HG03097 (cell line): ENCODE results near the gene RUNX2.

Experiments used
- ATAC-seq: cut with Tn5 transposase; IDR thresholded peaks from one replicate; pipeline ENCODE4 v1.9.1; 2021; ENCODE audit not compliant: unreplicated experiment, low FRiP score

Gene RUNX2

DNA sequence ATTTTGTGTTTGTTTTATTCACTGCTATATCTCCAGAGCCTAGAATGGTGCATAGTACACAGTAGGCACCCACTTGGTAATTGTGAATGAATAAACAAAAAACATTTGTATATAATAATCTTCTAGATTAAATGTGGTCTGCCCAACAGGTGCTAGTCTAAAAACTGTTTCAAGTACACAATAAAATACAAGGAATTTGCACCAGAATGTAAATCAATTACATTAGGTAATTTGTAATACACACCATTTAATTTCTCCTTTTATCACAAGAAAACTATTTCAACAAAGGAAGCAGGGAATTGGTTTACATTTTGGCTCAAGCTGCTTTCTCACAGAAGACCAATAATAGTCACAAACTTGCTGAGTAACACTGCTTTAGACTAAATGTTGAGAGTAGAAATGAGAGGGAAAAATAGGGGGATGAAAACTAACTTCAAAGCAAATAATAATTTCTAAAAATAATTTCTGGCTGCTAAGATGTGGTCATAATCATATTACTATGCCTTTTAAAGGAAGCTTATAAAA lies 22.1 kb downstream of the RUNX2 start:
- ATAC-seq: no peak

DNA sequence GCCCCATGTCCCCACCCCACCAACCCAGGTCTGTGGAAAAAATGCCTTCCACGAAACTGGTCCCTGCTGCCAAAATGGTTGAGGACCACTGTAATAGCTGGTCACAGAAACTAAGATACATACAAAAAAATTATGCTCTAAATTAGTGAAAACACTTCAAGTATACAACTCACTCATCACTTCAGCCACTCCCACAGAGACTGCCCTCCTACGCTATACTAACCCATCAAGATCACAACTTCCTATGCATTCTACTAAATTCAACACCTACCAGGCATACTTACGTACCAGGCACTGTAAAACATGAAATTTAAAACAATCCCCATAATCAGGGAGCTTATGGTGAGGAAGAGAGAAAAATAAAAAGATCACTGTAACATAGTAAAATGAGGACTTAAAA lies 22.9 kb downstream of the RUNX2 start:
- ATAC-seq: no peak

GRCh38 chr6:45351667-45352066 lies 23.5 kb downstream of the RUNX2 start:
- ATAC-seq: no peak

- no peak for ATAC-seq
Observed at GRCh38 chr6:45353654-45354053, 25.5 kb downstream of the RUNX2 start.

- ATAC-seq: no peak
Observed at GRCh38 chr6:45364466-45364865, 36.3 kb downstream of the RUNX2 start.

- no peak for ATAC-seq
Observed at GRCh38 chr6:45365036-45365435, 36.9 kb downstream of the RUNX2 start.

- ATAC-seq: no peak
Observed at GRCh38 chr6:45366534-45366933, 38.4 kb downstream of the RUNX2 start.

DNA sequence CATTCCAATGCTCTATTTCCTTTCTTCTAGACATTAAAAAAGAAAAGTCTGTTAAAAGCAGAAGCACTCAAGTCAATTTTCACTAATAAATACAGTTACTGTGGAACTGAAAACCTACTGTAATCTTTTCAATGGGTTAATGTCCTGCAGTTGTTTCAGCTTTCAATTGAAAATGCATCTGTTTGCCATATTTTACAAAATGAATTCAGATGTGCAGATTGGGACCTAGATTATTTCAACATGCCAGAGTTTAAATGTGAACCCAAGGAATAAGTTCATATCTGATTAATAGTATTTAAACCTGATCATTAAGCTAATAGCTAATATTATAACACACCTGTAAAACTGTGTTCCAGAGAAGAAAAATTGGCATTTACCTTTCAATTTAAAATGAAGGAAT lies 39.9 kb downstream of the RUNX2 start:
- ATAC-seq: no peak

GRCh38 chr6:45369870-45370269 lies 41.7 kb downstream of the RUNX2 start:
- no peak for ATAC-seq

GRCh38 chr6:45371924-45372573 lies 43.9 kb downstream of the RUNX2 start:
- ATAC-seq: no peak

- no peak for ATAC-seq
Observed at GRCh38 chr6:45375449-45375848, 47.3 kb downstream of the RUNX2 start.

- no peak for ATAC-seq
Observed at GRCh38 chr6:45376310-45377042, 48.3 kb downstream of the RUNX2 start.

- peak; percentile 4 for ATAC-seq
Observed at GRCh38 chr6:45377043-45377553, 49.0 kb downstream of the RUNX2 start.

GRCh38 chr6:45377554-45378333 lies 49.6 kb downstream of the RUNX2 start, which contains the start of gene SUPT3H:
Gene SUPT3H (minus strand): TSS chr6:45377934.
- ATAC-seq: peak; percentile 90

DNA sequence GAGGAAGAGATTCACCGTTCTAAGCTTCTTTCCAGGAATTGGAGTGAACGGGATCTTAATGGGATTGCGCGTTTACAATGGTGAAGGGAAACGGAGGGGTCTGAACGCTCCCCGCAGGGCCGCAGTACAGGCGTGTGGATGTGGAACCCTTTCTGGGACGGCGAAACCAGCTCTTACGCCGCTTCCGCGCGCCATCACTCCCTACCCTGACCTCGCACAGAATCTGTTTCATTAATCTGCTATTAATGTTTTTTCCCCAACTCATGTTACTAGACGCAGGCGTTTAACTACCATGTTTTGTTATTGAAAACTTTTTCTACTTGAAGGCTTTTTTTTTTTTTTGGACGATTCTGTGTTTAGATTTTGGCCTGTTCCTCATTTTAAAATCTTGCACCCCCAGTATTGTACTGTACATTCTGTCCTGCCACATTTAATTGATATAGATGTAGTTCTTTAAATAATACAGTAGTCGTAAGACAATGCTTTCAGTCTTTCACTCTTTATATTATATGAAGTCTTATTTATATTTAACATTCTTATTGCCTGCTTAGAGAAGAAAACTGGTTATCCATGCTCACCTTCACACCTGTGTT lies 50.3 kb downstream of the RUNX2 start:
- no peak for ATAC-seq

DNA sequence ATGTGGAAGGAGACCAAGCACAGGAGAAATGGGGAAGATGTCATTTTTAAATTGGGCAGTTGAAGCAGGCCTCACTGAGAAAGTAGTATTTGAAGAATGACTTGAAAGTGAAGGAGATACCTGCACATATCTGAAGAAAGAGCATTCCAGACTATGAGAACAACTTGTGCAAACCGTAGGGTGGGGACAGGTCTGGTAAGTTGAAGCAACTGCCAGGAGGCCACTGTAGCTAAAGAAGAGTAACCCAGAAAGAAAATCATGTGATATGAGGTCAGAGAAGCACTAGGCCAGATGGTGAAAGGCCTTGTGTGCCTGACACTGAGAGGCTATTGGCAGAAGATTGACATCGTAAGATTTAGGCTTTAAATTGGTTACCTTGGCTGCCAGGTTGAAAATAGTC lies 54.3 kb downstream of the RUNX2 start:
- no peak for ATAC-seq

GRCh38 chr6:45386501-45386900 lies 58.4 kb downstream of the RUNX2 start:
- no peak for ATAC-seq

GRCh38 chr6:45387236-45387635 lies 59.1 kb downstream of the RUNX2 start:
- no peak for ATAC-seq

DNA sequence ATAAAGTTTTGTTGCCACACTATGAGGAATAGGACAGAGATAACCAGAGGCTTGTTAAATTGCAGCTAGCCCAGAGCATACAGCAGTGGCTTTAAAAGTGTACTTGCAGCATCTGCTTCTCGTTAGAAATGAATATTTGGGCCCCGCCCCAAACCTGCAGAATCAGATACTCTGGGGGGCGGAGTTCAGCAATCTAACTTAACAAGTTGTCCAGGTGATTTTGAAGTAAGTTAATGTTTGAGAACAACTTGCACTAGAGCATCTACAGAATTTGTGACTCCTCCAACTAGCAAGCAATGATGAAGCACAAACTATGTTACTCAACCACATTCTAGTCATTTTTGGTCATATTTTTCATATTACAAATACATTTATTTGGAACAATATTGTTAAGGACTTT lies 60.2 kb downstream of the RUNX2 start:
- no peak for ATAC-seq

DNA sequence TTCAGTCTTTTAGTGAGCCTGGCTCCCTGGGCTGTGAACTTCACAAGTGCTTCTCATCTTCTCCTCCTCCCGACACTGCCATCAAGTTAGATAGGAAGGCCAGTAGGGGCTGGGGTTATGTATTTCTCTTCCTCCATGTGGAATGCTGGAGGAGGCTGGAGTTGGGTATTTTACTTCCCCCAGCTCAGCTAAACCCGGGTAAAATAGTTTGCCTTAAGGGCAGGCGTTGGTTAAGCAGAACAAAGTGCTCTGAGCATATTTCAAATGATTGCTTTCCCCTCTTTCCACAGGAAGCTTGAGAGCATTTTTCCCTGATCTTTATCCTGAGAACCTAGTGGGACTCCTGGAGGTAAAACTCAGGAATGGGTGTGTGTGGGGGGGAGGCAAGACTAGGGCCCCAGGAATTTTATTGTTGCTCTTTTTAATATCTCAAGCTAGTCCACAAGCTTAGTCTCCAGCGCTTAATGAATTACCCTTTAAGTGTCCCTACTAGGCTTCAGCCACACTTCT lies 66.5 kb downstream of the RUNX2 start:
- ATAC-seq: no peak
